Skeletal muscle tissue (tissue), 4 donors: ENCODE results near the gene CNPY4. TPM values are rescaled to one million over a fixed set of nuclear protein-coding genes. Genes with fewer than 3 reads are reported as not detected.

Experiments used
- H3K27ac ChIP-seq: one replicate; pipeline ENCODE4 v1.7.0; 2013; ENCODE audit warnings: mild to moderate bottlenecking, low read depth, low read length, inconsistent platforms
- H3K27me3 ChIP-seq, 3 donors: one replicate each; pipeline ENCODE4 v1.7.0; 2013; ENCODE audit warnings: low read length in 3 of 3; ENCODE audit not compliant: control insufficient read depth in 3 of 3, insufficient read depth in 3 of 3
- H3K36me3 ChIP-seq, 3 donors: one replicate each; pipeline ENCODE4 v1.7.0; 2013; ENCODE audit warnings: low read length in 3 of 3; ENCODE audit not compliant: control insufficient read depth in 3 of 3, insufficient read depth in 3 of 3
- H3K4me1 ChIP-seq, 3 donors: one replicate each; pipeline ENCODE4 v1.7.0; 2013; ENCODE audit warnings: low read length in 3 of 3, mild to moderate bottlenecking in 3 of 3; ENCODE audit not compliant: control insufficient read depth in 3 of 3, insufficient read depth in 3 of 3
- H3K4me3 ChIP-seq, 3 donors: one replicate each; pipeline ENCODE4 v1.7.0; 2013; ENCODE audit warnings: low read length in 3 of 3
- H3K9ac ChIP-seq, 3 donors: one replicate each; pipeline ENCODE4 v1.7.0; 2013; ENCODE audit warnings: low read length in 3 of 3, mild to moderate bottlenecking in 3 of 3, moderate library complexity in 2 of 3, low read depth in 1 of 3
- H3K9me3 ChIP-seq, 3 donors: one replicate each; pipeline ENCODE4 v1.7.0; 2013; ENCODE audit warnings: low read length in 3 of 3; ENCODE audit not compliant: control insufficient read depth in 3 of 3
- total RNA-seq: library from RNA; depleted of rRNA; stranded (reverse); fragments of >200 nt; gene quantifications from one replicate; pipeline ENCODE4 v1.2.3, GENCODE V29; 2014
- donor health status: Osteomylitis.

Gene CNPY4, protein sequence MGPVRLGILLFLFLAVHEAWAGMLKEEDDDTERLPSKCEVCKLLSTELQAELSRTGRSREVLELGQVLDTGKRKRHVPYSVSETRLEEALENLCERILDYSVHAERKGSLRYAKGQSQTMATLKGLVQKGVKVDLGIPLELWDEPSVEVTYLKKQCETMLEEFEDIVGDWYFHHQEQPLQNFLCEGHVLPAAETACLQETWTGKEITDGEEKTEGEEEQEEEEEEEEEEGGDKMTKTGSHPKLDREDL
- 25.6 TPM for total RNA-seq

DNA sequence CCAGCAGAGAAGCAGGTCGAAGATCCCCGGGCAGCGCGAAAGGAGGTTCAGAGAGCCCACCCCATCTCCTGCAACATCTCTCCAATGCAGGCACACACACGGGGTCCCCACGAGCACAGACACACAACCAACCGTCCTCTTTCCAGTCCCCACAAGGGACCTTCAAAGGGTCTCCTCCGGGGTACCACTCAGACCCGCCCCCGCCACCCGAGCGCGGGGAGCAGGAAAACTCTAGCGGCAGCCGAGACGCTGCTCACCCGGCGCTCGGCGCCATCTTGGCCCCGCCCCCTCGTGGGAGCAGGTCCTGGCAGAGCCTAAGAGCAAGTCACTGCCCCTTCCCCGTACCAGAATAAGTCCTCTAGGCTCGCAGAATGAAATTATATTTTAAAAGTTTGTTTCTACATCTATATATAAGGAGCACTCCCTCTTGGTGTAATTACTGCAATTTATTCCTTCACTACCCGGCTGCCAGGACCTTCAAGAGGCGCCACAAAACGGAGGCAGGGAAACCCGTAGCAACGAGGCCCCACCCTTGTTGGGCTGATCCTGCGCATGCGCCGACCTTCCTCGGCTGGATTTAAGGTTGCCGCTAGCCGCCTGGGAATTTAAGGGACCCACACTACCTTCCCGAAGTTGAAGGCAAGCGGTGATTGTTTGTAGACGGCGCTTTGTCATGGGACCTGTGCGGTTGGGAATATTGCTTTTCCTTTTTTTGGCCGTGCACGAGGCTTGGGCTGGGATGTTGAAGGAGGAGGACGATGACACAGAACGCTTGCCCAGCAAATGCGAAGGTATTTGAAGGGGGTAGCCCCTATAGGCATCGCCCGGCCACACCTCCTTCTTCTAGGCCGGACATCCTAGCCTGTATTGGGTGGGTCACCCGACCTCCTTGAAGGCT lies at the start of gene CNPY4, which contains the start of gene TAF6:
CNPY4 (plus strand) TSS at position 563 of the 898 bp plus-strand sequence; CDS start at position 674, 111 bp downstream.
TAF6 (minus strand) TSS at position 287 of the 898 bp plus-strand sequence. CDS start 5,149 bp downstream, outside the sequence.
- Histone ChIP-seq H3K27me3 (no peaks in the 10 kb centered on the region), H3K36me3 (peaks cover 0 to 4% (median 2%) of the 10 kb centered on the region in 3 donors), H3K9ac (peak within 1 kb of the TSS; percentile 83 to 91 (median 89)), H3K4me3 (peak within 1 kb of the TSS; percentile 86 to 99 (median 98)), H3K9me3 (no peaks in the 10 kb centered on the region), H3K27ac (peak within 1 kb of the TSS; percentile 85), H3K4me1 (peaks cover 15 to 30% (median 23%) of the 10 kb centered on the region in 3 donors)

DNA sequence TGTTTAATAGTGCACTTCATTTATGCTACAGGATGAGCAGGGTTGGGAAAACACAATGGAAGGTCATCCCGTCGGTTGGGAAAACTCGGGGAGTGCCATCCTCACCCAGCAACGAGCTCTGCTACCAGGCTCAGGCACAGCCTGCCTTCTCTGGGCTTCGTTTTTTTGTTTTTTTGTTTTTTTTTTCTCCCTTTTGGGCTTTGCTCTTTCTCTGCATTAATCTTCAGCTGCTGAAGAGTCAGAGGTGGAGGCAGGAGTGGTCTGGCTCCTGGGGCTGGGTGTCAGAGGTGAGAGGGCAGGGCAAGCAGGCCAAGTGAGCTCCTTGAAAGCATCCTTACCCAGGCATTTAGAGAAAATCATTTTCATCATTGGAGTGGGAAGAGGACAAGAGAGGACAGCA lies 49.4 kb upstream of the CNPY4 start:
- Histone ChIP-seq H3K9me3 (peaks cover 23 to 30% (median 28%) of the 10 kb centered on the region in 3 donors), H3K27me3 (no peaks in the 10 kb centered on the region), H3K9ac (no peak overlapping the region), H3K4me3 (no peak overlapping the region), H3K27ac (no peak overlapping the region), H3K4me1 (peaks cover 0 to 4% (median 0%) of the 10 kb centered on the region in 3 donors), H3K36me3 (peaks cover 57 to 65% (median 61%) of the 10 kb centered on the region in 3 donors)

GRCh38 chr7:100071018-100071723 lies 48.3 kb upstream of the CNPY4 start:
- Histone ChIP-seq H3K9me3 (peaks cover 23 to 30% (median 28%) of the 10 kb centered on the region in 3 donors), H3K27me3 (no peaks in the 10 kb centered on the region), H3K4me1 (no peaks in the 10 kb centered on the region), H3K4me3 (peak overlapping the region in 2 of 3 donors; percentile 24 to 49), H3K36me3 (peaks cover 66 to 77% (median 68%) of the 10 kb centered on the region in 3 donors), H3K9ac (no peak overlapping the region), H3K27ac (no peak overlapping the region)

GRCh38 chr7:100072462-100072861 lies 47.0 kb upstream of the CNPY4 start:
- no peak overlapping the region for H3K4me3 ChIP-seq
- H3K9me3 ChIP-seq = peaks cover 23 to 30% (median 28%) of the 10 kb centered on the region in 3 donors
- H3K4me1 ChIP-seq = no peaks in the 10 kb centered on the region
- peaks cover 76 to 89% (median 77%) of the 10 kb centered on the region in 3 donors for H3K36me3 ChIP-seq
- H3K27ac ChIP-seq = no peak overlapping the region
- no peaks in the 10 kb centered on the region for H3K27me3 ChIP-seq
- H3K9ac ChIP-seq = no peak overlapping the region

GRCh38 chr7:100074841-100075240 lies 44.6 kb upstream of the CNPY4 start:
- no peak overlapping the region for H3K4me3 ChIP-seq
- H3K9ac ChIP-seq = no peak overlapping the region
- no peak overlapping the region for H3K27ac ChIP-seq
- peaks cover 7 to 13% (median 8%) of the 10 kb centered on the region in 3 donors for H3K4me1 ChIP-seq
- no peaks in the 10 kb centered on the region for H3K27me3 ChIP-seq
- H3K36me3 ChIP-seq = peaks cover 78 to 87% (median 82%) of the 10 kb centered on the region in 3 donors
- peaks cover 23 to 28% (median 27%) of the 10 kb centered on the region in 3 donors for H3K9me3 ChIP-seq

- H3K9ac ChIP-seq = no peak overlapping the region
- H3K36me3 ChIP-seq = peaks cover 73 to 85% (median 76%) of the 10 kb centered on the region in 3 donors
- H3K4me3 ChIP-seq = no peak overlapping the region
- H3K9me3 ChIP-seq = peaks cover 22 to 23% (median 23%) of the 10 kb centered on the region in 3 donors
- no peaks in the 10 kb centered on the region for H3K27me3 ChIP-seq
- peaks cover 12 to 18% (median 13%) of the 10 kb centered on the region in 3 donors for H3K4me1 ChIP-seq
- no peak overlapping the region for H3K27ac ChIP-seq
Observed at GRCh38 chr7:100075418-100075817, 44.0 kb upstream of the CNPY4 start.

DNA sequence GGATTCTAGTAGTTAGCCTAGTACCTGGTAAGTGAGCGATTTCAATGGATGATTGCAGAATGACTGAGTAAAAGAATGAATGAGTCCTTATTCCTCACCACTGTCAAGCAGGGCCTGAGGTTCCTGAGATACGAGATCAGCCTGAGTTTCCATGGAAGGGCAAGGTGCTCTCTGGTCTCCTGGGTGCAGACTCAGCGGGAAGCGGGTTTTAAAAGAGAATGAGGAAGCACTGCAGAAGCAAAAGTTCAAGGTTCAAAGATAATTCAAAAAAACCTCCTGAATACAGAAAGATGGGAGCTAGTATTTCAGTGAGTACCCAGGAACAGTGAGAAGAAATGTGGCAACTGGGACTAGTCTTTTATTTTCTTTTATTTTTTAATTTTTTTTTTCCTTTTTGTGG lies 42.2 kb upstream of the CNPY4 start:
- Histone ChIP-seq H3K27ac (no peak overlapping the region), H3K4me3 (no peak overlapping the region), H3K9ac (no peak overlapping the region), H3K4me1 (peaks cover 18 to 23% (median 19%) of the 10 kb centered on the region in 3 donors), H3K27me3 (no peaks in the 10 kb centered on the region), H3K9me3 (peaks cover 6 to 8% (median 7%) of the 10 kb centered on the region in 3 donors), H3K36me3 (peaks cover 55 to 67% (median 59%) of the 10 kb centered on the region in 3 donors)

DNA sequence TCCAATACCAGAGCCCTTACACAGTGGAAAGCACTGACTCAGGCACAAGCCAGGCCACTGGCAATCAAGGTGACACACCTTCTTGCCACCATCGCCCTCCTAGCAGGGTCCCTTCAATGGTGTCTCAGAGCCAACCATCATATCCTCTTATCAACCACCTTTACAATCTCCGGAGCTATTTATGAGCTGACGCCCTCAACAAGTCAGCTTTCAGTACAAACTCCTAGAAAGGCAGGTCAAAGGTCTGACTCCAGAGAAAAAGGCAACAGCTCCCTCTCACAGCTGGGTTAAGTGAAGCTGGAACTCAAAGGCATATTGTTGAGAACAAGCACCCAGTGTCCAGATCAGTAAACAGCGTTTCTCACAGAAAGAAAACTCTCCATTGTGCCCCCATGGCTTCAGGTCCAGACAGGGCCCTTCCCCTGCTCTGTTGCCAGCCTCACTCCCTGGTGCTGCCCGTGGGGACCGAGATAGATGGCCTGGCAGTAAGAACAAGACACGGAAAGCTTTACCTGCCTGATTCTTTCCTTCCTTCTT lies 40.3 kb upstream of the CNPY4 start:
- peaks cover 37 to 49% (median 41%) of the 10 kb centered on the region in 3 donors for H3K36me3 ChIP-seq
- H3K9me3 ChIP-seq = no peaks in the 10 kb centered on the region
- no peak overlapping the region for H3K9ac ChIP-seq
- H3K4me1 ChIP-seq = peaks cover 22 to 31% (median 25%) of the 10 kb centered on the region in 3 donors
- H3K4me3 ChIP-seq = no peak overlapping the region
- no peaks in the 10 kb centered on the region for H3K27me3 ChIP-seq
- H3K27ac ChIP-seq = no peak overlapping the region

DNA sequence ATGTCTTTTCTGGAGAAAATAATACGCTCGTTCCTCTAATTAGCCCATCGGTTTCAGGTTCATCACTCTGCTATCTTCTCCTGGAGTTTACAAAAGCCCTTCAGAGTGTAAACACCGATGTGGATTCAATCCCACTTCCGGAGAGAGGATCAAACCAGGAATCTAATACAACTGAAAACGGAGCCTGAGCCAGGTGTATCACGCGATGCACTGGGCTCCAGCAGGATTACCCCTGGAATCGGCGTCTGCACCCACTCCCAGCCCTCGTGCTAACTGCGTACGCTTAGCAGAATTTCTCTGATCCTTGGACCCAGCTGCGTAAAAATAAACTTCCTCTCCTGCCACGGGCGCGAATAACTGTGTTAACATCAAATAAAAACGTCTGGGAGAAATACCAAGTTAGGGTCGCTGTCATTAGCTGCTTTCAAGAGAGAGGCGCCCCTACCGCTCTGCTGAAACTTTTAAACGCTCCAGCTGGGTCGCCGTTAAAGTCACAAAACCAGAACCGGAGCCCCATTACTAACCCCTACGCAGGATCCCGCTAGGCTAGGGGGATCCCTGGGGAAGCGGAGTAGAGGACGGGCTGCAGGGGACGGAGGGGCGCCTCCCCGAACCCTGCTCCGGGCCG lies 38.4 kb upstream of the CNPY4 start:
- H3K4me1 ChIP-seq = peaks cover 22 to 31% (median 25%) of the 10 kb centered on the region in 3 donors

More for the DNA sequence above, 38.4 kb upstream of the CNPY4 start:
- peak overlapping the region; percentile 97 to 98 (median 98) for H3K9ac ChIP-seq
- H3K27ac ChIP-seq = peak overlapping the region; percentile 83
- peaks cover 18 to 29% (median 21%) of the 10 kb centered on the region in 3 donors for H3K36me3 ChIP-seq
- H3K27me3 ChIP-seq = no peaks in the 10 kb centered on the region
- H3K4me3 ChIP-seq = peak overlapping the region; percentile 98 to 99 (median 98)
- no peaks in the 10 kb centered on the region for H3K9me3 ChIP-seq
